GM19455 (cell line): ENCODE measurements around the gene RBMS1.

Experiments used
- ATAC-seq: cut with Tn5 transposase; IDR thresholded peaks from one replicate; pipeline ENCODE4 v1.9.1; 2021; ENCODE audit not compliant: unreplicated experiment

The RBMS1 gene, protein sequence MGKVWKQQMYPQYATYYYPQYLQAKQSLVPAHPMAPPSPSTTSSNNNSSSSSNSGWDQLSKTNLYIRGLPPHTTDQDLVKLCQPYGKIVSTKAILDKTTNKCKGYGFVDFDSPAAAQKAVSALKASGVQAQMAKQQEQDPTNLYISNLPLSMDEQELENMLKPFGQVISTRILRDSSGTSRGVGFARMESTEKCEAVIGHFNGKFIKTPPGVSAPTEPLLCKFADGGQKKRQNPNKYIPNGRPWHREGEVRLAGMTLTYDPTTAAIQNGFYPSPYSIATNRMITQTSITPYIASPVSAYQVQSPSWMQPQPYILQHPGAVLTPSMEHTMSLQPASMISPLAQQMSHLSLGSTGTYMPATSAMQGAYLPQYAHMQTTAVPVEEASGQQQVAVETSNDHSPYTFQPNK

DNA sequence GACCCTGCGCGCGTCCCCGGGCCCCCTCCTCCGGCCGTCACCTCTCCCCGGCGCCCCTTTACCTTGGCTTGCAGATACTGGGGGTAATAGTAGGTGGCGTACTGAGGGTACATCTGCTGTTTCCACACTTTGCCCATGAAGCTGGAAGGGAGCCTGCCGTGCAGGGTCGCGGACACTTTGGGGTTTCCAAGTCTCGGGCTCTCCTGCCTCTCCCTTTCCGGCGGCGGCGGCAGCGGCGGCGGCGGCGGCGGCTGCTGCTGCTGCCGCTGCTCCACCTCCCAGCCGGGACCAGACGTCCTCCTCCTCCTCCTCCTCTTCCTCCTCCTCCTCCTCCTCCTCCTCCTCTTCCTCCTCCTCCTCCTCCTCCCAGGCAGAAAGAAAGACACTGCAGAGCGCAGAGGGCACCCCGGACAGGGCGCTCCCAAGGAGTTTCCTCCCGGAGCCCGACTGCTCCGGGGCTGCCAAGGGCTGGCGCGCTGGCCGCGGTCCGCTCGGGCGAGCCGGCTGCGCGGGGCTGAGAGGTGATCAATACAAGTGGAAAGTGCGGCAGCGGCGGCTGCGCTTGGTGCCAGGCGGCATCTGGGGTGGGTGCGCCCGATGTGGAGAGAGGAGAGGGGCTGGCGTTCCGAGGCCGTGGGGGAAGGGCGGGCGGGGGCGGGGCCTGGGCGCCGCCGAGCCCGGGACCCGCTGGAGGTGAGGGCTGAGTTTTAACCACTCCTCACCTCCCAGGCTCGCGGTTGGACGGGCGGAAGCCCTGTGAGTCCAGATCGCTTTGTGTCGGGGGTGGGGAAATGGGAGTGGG, at the start of gene RBMS1:
RBMS1 (minus strand) TSS at position 581 of the 802 bp plus-strand sequence; CDS start at position 137, 444 bp downstream.
- peak; percentile 53 for ATAC-seq

GRCh38 chr2:160541745-160542144, 48.1 kb upstream of the RBMS1 start:
- ATAC-seq = no peak

- ATAC-seq = no peak
Measured at GRCh38 chr2:160538559-160539355, 45.1 kb upstream of the RBMS1 start.

DNA sequence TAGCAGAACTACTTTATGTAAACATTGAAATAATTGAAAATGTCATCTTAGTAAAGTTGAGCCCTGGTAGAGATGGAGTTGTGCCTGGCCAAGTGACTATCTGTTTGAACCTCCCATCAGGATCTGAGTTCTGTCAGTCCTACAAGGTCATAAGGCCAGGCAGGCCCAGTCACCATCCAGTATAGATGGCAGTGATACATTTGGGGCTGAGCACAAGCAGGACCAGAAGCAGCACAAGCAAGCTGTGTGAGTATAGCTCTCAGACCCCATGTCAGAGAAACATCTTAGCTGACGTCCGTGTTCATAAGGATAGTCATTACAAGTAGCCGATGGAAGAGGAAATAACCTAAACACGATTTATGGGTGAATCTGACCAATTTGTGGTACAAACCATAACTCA, 44.5 kb upstream of the RBMS1 start:
- ATAC-seq = no peak

DNA sequence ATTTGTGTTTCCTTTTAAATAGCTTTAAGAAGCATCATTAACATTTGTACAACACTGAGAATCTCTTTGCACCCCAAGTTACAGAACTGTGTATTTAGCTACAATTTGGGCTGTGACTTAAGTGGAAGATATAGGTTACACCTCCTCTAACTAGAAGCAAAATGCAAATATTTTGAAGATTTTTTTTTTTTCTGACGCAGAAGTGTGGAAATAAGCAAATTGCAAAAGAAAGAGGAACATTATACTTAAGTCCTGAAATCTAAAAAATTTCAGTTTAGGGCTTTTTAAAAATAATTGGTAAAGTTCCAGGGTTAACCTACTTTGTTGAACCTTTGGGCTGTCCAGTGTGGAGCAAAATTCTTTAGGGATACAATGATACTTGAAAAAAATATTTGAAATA, 41.4 kb upstream of the RBMS1 start:
- no peak for ATAC-seq

GRCh38 chr2:160534249-160534648, 40.6 kb upstream of the RBMS1 start:
- no peak for ATAC-seq

DNA sequence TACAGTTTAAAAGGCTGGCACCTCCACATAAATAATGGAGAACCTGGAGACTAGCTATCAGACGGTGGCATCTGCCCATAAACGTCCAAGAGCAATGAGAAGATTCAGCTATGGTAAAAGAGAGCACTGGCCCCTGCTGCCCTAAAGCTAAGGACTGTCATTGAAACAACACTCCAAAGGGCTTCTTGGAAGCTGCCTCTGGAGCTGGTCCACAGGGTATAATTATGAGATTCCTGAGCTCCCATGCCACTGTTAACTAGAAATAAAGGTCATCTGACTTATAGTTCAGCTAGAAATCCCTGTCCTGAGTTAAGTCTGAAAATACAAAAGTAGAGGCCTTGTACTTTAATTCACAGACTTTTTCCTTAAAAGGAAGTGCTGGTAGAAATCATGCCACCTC, 39.9 kb upstream of the RBMS1 start:
- no peak for ATAC-seq

DNA sequence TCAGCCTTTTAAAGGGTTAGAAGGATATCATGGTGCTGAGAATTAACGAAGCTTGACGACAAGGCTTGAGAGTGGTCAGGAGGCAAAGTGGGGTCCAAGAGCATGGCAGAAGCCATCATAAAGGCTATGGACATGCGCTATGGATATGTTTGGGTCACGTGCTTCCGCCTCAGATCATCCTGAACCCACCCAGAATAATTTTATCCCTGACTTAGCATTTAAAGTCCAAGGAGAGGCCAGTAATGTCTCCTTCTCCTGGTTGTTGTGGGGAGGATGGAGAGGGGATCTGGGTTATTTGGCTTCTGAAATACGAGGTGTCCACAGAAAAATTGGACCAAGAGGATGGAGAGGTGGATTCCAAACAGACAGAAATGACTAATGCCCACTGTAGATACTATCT, 38.8 kb upstream of the RBMS1 start:
- no peak for ATAC-seq

DNA sequence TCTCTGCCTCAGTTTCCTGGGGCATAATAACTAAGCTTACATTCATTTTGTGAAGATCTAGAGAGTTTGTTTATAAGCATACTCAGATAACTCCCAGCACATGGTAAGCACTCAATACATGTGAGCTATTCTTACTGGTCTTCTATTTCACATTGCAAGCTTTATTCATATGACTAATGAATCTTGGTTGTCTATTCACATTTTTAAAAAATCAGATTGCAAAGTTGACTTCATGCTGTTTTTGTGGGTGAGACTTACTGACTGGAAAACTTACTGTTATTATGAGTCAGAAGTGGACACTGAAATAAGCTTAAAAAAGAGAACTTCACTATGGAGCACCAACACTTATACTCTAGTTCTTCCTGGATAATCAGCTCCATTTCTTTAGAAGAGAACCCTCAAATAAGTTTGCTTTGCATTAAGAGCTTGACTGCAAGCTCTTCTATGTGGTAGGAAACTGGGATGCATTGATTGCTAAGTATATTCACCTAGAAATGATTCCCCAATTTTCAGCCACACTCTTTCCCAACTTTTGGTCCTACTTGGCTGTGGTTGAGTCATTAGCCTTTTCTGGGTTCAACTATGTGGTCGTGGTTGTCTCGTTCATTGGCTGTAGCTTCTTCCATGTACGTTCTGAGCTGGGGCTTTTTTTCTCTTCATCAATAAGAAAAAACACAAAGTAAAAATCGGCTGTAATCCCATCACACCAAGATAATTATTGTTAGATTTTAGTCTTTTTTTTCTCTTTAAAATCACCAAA, 29.5 kb upstream of the RBMS1 start:
- no peak for ATAC-seq

DNA sequence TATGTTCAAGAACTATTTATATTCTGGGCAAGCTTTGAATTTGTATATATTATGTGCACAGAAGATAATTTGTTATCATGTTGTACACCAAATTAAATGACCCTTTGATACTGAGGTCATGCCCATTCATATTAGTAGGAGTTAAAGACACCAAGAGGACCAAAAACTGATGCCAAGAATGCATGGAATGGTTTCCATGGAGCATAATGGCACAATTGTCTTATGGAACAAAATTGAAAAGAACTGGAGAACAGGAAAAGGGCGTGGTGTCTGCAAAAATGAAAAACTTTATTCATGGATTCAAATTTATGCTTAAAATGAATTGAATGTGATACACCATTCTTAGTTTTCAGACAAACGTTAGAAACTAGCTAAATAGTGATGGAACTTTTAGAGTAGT, 24.1 kb upstream of the RBMS1 start:
- no peak for ATAC-seq

DNA sequence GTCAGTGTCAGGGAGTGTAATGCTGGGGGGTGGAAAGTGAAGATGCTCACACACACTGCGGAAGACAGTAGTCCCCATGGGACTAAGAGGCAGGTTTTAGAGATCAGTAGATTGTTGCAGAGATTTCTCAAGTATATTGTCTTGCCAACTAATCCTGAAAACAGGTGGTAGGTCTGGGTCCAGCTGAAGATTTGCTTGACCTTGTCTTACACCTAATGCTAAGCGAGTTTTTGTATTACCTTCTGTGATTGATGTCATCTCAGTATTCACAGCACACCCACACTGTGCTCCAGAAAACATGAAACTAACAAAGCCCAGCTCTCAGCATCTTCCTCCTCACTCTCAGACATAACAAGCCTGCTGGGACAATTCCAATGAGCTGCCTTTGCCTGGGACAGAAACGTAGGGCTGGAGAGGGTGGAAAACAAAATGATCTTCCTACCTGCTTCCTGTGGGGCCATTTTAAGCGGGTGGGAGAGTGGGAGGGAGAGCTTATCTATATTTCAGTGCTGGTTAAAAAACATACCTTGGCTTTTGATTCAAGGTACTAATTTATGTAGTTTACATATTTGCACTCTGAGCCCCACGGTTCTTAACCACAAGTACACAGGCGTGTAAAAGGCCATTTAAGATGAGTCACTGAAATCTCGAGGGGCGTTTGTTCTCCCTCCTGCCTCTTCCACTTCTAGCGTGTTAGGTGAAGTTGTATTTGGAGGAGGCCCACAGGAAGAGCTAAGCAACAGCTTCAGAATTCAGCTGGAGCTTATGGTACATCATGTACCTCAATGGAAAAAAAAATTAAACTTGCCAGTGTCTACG, 23.1 kb upstream of the RBMS1 start:
- no peak for ATAC-seq

GRCh38 chr2:160515120-160515519, 21.5 kb upstream of the RBMS1 start:
- ATAC-seq = no peak

DNA sequence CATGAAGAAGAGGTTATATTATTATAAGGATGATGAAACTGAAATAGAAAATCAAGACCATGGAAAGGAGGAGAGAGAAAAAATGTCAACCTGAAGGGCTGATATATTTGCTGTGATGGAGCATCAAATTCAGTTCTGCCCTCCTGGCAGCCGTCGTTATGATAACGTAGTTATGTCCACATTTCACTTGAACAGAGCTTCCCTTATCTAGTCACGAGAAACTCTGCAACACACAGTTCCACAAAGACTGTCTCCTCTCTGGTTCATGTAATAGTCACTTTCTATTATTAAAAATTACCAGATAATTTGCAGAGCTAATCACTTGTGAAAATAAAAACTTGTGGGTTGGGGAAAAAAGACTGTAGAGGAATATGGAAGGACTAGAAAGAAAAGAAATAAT, 19.5 kb upstream of the RBMS1 start:
- no peak for ATAC-seq

DNA sequence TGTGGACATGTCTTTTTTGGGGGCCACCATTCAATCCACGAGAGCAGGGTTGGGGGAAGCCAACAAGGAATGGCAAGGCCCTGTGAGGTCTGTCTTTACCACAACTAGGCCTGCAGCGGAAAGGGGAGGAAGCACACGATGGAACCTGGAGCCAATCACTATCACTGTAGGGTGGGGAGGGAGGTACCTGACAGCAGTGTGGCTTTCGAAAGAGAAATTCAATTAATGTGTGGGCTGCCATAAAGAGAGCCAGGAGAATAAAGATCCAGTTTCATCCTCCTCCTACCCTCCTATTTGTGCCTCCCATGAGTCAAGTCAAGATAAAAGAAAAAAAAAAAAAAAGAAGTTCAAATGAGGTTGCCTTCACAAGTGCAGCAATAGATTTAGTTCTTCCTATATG, 18.9 kb upstream of the RBMS1 start:
- no peak for ATAC-seq

- no peak for ATAC-seq
Measured at GRCh38 chr2:160510617-160511016, 17.0 kb upstream of the RBMS1 start.

DNA sequence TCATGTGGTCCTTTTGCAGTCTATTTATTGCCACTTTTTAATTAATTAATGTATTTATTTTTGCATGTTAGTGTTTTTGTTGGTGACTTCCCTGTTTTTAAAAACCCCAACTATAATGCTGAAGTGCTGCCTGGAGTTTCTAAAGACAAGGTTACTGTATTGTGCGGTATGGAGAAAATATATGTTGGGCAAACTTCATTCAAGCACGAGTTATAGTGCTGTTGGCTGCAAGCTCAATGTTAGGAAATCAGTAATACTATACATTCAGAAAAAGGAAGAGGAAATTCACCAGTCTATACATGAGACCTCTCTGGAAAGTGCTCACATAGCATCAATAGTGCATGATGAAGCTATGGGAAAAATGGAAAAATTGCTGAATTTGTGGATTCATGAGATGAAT, 15.4 kb upstream of the RBMS1 start:
- no peak for ATAC-seq

DNA sequence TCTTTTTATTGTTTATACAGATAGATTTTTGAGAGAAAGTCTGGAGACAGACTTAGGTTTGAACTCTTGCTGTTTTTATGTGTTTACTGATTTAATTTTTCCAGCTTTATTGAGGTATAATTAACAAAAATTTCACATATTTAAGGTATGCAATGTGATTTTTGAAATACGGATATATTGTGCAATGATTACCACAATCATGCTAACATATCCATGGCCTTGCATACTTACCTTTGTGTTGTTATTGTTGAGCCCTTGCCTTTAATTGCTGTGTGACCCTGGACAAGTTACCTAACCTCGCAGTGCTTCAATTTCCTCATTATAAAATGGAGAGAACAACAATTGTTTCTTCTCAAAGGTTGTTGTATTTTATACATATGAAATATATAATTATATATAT, 13.9 kb upstream of the RBMS1 start:
- ATAC-seq = no peak

- no peak for ATAC-seq
Measured at GRCh38 chr2:160507046-160507407, 13.4 kb upstream of the RBMS1 start.

DNA sequence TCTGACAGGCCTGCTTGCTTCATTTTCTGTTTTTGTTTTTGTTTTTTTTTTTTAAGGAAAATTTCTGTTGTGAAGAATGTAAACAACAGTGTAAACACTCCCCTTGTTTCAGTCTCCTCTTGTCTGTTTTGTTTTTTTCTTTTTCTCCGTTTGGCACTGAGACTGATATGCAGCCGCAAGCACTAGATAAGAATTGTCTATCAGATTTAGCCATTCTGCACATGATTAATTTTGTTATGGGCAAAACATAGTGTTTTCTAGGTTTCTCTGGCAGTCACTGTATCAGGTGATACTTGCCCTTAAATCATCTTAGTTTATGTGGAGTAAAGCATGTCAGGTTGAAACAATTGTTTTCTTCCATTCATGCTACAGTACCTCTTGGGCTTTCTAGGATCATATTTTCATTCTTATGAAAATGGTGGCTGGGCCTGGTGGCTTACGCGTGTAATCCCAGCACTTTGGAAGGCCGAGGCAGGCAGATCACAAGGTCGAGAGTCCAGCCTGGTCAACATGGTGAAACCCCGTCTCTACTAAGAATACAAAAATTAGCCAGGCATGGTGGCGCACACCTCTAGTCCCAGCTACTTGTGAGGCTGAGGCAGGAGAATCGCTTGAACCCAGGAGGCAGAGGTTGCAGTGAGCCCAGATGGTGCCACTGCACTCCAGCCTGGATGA, 12.9 kb upstream of the RBMS1 start:
- no peak for ATAC-seq
